Testis (tissue), 3 donors: Measurements from ENCODE around the gene FDX2. TPM values are rescaled to one million over a fixed set of nuclear protein-coding genes. Genes with fewer than 3 reads are reported as not detected.

Experiments
- DNase-seq: peaks from one replicate; pipeline ENCODE4 v3.0.0-alpha.2; 2019
- H3K27ac ChIP-seq, 2 donors: fragments of 200-600 bp; sonication (generic); one replicate each; pipeline ENCODE4 v1.5.1; 2019
- H3K27me3 ChIP-seq: fragments of 200-600 bp; sonication (generic); one replicate; pipeline ENCODE4 v1.5.1; 2019
- H3K36me3 ChIP-seq: fragments of 200-600 bp; sonication (generic); one replicate; pipeline ENCODE4 v1.5.1; 2017; ENCODE audit warnings: low read depth; ENCODE audit errors: missing control alignments
- H3K4me1 ChIP-seq: fragments of 200-600 bp; sonication (generic); one replicate; pipeline ENCODE4 v1.5.1; 2019
- H3K4me3 ChIP-seq, 2 donors: fragments of 200-600 bp; sonication (generic); one replicate each; pipeline ENCODE4 v1.5.1; 2017 to 2019
- H3K9me3 ChIP-seq: fragments of 200-600 bp; sonication (generic); one replicate; pipeline ENCODE4 v1.5.1; 2017
- CTCF ChIP-seq, 3 experiments: fragments of 450-650 bp in 2 of 3; fragments of 200-600 bp in 1 of 3; sonication (generic) in 1 of 3; IDR thresholded peaks; one replicate each; pipeline ENCODE4 v1.5.1; 2016 to 2019; ENCODE audit warnings: antibody characterized with exemption in 3 of 3, mild to moderate bottlenecking in 2 of 3, moderate library complexity in 1 of 3
- POLR2A ChIP-seq: fragments of 450-650 bp; IDR thresholded peaks from one replicate; pipeline ENCODE4 v1.6.1; 2017; ENCODE audit warnings: antibody characterized with exemption, mild to moderate bottlenecking, moderate library complexity
- WGBS, 2 donors: methylation state at CpG; one replicate each; pipeline ENCODE4 v1.1.5; 2018; 5-methylcytosine and 5-hydroxymethylcytosine counted together
- intact Hi-C: fragments of 100-400 bp; cut with DNase I; formaldehyde crosslinking; loops from one replicate; pipeline ENCODE4 v1.15.1; 2023; ENCODE audit warnings: low total_unique reads
- polyA plus RNA-seq: library from polyadenylated mRNA; stranded (reverse); fragments of 350-450 nt; fragmentation: Illumina TruSeq; extraction: RNeasy Lipid Tissue Mini Kit (QIAGEN cat#74804); gene quantifications from one replicate; pipeline ENCODE4 v1.2.3, GENCODE V29; 2014; ENCODE audit warnings: low read depth, low replicate concordance; ENCODE audit not compliant: insufficient read depth
- total RNA-seq, 2 donors: library from RNA; depleted of rRNA; stranded (reverse); fragments of >200 nt; gene quantifications; one replicate each; pipeline ENCODE4 v1.2.3, GENCODE V29; 2016

FDX2 gene
- total and polyA plus RNA-seq, 3 donors from 2014 or later, result 26.8 to 40.2 (median 35.7) TPM

GRCh38 chr19:10361569-10362011 is 45.8 kb upstream of the FDX2 start:
- no peak for DNase-seq
- Histone ChIP-seq H3K4me3 (no peak overlapping the region), H3K9me3 (no peaks in the 10 kb centered on the region), H3K4me1 (no peaks in the 10 kb centered on the region), H3K27ac (no peak overlapping the region), H3K36me3 (no peaks in the 10 kb centered on the region), H3K27me3 (no peaks in the 10 kb centered on the region)
- TF ChIP-seq POLR2A, result no peak
- TF ChIP-seq CTCF (IDR thresholded peaks at IDR 0.05), result no peak
- 82 to 87% methylated on average over 14 to 16 of the region's 16 CpGs for WGBS, 2 donors
- intact Hi-C loops, result no loop called here

- Histone ChIP-seq H3K4me3 (no peak overlapping the region), H3K4me1 (peaks cover 4% of the 10 kb centered on the region), H3K36me3 (no peaks in the 10 kb centered on the region), H3K27ac (no peak overlapping the region), H3K9me3 (no peaks in the 10 kb centered on the region), H3K27me3 (no peaks in the 10 kb centered on the region)
- no peak for DNase-seq
- no peak for TF ChIP-seq POLR2A
- TF ChIP-seq CTCF (IDR thresholded peaks at IDR 0.05), result no peak
- intact Hi-C loops, result no loop called here
- 88 to 97% methylated on average over 9 to 12 of the region's 12 CpGs for WGBS, 2 donors
Observed at GRCh38 chr19:10356431-10356830, 40.6 kb upstream of the FDX2 start.

- WGBS, 2 donors, result 59 to 67% methylated on average over 11 to 32 of the region's 32 CpGs
- TF ChIP-seq POLR2A (no peak), CTCF (IDR thresholded peaks at IDR 0.05) (no peak)
- Histone ChIP-seq H3K27ac (no peak overlapping the region), H3K9me3 (no peaks in the 10 kb centered on the region), H3K4me1 (peaks cover 4% of the 10 kb centered on the region), H3K36me3 (no peaks in the 10 kb centered on the region), H3K4me3 (peak overlapping the region in 1 of 2 donors; percentile 27), H3K27me3 (no peaks in the 10 kb centered on the region)
- peak; percentile 86 for DNase-seq
- intact Hi-C loops, result no loop called here
Observed at GRCh38 chr19:10353793-10354391, 38.1 kb upstream of the FDX2 start.

GRCh38 chr19:10352764-10353671 is 37.2 kb upstream of the FDX2 start:
- intact Hi-C loops, result no loop called here
- 50 to 52% methylated on average over 35 to 62 of the region's 63 CpGs for WGBS, 2 donors
- peak; percentile 79 for DNase-seq
- H3K4me1 ChIP-seq, result peaks cover 4% of the 10 kb centered on the region
- no peaks in the 10 kb centered on the region for H3K27me3 ChIP-seq
- H3K27ac ChIP-seq, result peak overlapping the region in 1 of 2 donors; percentile 59
- TF ChIP-seq POLR2A (no peak), CTCF (IDR thresholded peaks at IDR 0.05) (no peak)
- H3K9me3 ChIP-seq, result no peaks in the 10 kb centered on the region
- peak overlapping the region; percentile 12 to 27 for H3K4me3 ChIP-seq
- H3K36me3 ChIP-seq, result no peaks in the 10 kb centered on the region
